HG02870 (cell line): ENCODE data around the gene IPO13.

Experiments
- ATAC-seq: cut with Tn5 transposase; IDR thresholded peaks from one replicate; pipeline ENCODE4 v1.9.1; 2021; ENCODE audit warnings: mild to moderate bottlenecking, moderate library complexity; ENCODE audit not compliant: unreplicated experiment

IPO13 gene, protein sequence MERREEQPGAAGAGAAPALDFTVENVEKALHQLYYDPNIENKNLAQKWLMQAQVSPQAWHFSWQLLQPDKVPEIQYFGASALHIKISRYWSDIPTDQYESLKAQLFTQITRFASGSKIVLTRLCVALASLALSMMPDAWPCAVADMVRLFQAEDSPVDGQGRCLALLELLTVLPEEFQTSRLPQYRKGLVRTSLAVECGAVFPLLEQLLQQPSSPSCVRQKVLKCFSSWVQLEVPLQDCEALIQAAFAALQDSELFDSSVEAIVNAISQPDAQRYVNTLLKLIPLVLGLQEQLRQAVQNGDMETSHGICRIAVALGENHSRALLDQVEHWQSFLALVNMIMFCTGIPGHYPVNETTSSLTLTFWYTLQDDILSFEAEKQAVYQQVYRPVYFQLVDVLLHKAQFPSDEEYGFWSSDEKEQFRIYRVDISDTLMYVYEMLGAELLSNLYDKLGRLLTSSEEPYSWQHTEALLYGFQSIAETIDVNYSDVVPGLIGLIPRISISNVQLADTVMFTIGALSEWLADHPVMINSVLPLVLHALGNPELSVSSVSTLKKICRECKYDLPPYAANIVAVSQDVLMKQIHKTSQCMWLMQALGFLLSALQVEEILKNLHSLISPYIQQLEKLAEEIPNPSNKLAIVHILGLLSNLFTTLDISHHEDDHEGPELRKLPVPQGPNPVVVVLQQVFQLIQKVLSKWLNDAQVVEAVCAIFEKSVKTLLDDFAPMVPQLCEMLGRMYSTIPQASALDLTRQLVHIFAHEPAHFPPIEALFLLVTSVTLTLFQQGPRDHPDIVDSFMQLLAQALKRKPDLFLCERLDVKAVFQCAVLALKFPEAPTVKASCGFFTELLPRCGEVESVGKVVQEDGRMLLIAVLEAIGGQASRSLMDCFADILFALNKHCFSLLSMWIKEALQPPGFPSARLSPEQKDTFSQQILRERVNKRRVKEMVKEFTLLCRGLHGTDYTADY

DNA sequence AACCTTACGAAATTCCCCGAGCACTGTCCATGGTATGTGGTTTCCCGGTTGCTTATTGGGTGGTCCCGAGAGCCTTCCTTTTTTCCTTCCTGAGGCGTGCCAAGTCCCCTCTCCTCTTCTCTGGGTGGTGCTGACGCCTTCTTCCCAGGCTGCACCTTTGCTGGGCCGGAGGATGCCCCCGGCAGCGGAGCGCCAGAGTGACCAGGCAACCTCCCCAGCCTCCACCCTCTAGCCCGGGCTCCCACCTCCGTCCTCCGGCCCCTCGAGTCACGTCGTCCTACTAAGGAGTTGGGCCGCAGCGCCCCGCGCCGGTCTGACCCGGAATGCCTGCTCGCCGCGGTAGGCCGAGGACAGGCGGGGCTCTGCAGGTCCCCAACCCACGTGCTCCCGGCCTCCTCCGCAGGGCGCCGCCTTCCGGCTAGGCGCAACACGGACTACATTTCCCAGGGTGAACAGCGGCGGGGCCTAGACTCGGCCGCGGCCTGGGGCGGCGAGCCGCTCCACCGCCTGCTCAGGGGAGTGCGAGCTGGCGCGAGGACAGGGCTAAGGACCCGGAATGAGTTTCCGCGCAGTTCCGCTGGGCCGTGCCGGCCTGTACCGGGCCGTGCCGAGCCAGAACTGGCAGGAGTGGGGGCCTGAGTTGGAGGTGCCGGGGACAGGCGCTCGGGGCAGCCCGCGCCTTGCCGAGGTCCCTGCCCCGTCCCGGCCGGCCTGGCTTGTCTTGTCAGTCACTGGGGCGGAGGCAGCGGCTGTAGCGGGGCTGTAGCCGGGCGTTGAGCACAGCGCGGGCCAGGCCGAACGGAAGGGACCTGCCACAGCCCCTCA, at the start of gene IPO13:
Gene IPO13 (plus strand): TSS at position 715 of the 825 bp plus-strand sequence. CDS start 651 bp downstream, outside the sequence.
- ATAC-seq = peak; percentile 91

DNA sequence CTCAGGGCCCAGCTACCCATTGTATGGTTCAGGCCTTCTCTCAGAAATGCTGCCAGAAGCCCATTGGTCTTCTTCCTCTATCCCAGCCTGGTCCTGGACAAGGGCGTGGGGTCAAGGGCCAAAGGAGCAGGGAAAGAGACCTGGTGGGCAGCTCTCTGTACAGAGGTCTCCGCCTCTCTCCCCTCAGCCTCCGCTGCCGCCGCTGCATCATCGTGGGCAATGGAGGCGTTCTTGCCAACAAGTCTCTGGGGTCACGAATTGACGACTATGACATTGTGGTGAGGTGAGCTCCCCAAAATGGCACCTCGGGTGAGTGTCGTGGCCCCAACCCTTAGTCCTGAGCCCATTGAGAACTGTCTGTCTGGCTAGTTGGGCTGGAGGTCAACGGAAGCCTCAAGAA, 47.8 kb upstream of the IPO13 start:
- no peak for ATAC-seq

DNA sequence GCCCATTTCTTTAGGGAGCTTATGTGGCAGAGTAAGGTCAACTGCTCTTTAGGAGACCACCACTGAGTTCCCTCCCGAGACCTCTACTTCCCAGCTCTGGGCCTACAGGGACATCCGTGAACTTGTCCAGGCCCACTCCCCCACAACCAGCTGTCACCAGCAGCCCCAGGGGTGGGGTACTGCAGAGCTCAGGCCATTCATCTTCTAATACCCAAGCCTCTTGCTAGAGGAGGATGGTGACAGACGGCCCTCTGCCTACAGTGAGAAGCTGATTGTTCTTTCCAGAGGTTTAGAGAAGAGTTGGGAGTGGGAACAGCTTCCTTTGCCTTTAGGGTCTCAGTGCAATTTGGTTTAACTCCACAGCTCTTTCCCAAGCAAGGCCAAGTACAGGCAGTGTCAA, 46.4 kb upstream of the IPO13 start:
- no peak for ATAC-seq

DNA sequence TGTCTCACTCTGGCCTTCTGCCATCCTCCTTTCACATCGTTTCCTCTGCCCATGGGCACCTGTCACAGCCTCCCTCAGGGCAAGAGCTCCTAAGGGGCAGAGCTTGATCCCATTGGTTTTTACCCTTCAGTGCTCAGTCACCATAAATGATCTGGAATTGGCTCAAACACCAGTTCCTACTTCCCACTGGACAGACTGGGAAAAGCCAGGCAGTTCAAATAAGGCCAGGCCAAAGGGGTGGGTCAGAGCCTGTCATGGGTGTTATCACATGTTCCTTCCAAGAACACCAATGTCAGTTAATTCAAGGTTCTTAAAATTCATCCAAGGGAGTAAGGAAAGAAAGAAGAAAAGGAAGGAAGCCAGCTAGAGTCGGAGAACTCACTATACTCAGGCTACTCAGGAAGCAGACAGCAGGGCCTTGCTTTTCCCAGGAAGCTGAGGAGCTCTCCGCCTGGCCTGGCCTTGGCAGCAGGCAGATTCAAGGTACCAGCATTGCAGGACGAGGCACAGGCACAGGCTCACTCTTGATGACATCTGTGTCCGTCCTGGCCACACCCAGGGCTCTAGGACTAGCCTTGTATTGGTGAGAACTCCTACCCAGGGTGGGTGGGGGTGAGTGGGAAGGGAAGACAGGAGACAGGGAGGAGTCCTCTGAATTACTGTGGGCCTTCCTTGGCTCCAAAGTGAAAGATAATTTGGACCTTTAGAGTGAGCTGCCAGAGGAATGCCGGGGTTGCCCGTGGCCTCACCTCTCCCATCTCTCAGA, 45.4 kb upstream of the IPO13 start:
- no peak for ATAC-seq

DNA sequence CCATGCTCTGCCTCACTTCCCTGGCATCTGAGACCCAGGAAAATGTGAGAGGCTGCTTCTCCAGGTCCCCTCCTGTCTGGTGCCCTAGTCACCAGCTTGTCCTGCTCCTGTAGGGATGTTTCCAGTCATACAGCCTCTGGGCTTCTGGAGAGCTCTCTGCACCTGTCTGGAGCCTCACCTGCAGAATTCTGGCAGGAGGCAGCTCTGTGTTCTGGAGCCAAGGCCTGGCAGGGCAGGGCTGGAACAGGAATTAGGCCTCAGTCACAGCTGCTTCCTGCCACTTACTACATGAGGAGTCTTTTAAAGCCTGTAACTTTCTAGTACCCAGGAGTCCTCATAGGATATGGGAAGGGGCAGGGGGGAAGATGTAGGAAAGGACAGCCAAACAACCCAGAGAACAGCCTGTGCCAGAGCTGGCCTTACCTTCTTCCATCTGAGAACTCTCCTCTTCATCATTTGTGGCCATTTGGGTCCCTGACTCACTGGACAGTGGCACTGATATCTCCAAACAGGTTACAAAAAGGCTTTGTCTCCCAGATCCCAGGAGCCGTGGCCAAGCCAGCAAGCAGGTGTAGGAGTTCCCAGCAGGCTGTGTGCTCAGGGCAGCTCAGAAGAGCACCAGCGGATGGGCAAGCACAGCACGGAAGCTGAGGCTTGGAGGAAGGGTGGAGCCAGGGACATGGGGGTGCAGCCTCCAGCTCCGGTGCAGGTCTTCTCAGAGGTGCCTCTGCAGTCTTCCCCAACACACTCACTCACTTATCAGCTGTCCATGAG, 44.5 kb upstream of the IPO13 start:
- no peak for ATAC-seq

DNA sequence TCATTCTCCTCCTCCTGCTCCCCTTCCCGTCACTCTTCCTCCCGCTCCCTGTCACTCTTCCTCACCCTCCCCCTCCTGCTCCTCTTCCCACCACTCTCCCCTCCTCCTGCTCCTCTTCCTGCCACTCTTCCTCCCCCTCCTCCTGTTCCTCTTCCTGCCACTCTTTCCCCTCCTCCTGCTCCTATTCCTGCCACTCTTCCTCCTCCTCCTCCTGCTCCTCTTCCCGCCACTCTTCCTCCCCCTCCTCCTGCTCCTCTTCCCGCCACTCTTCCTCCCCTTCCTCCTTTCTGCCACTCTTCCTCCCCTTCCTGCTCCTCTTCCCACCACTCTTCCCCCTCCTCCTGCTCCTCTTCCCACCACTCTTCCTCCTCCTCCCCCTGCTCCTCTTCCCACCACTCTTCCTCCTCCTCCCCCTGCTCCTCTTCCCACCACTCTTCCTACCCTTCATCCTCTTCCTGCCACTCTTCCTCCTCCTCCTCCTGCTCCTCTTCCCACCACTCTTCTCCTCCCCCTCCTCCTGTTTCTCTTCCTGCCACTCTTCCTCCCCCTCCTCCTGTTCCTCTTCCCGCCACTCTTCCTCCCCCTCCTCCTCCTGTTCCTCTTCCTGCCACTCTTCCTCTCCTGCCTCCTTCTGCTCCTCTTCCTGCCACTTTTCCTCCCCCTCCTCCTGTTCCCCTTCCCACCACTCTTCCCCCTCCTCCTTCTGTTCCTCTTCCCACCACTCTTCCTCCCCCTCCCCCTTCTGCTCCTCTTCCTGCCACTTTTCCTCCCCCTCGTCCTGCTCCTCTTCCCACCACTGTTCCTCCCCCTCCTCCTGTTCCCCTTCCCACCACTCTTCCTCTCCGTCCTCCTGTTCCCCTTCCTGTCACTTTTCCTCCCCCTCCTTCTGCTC, 41.8 kb upstream of the IPO13 start:
- no peak for ATAC-seq

DNA sequence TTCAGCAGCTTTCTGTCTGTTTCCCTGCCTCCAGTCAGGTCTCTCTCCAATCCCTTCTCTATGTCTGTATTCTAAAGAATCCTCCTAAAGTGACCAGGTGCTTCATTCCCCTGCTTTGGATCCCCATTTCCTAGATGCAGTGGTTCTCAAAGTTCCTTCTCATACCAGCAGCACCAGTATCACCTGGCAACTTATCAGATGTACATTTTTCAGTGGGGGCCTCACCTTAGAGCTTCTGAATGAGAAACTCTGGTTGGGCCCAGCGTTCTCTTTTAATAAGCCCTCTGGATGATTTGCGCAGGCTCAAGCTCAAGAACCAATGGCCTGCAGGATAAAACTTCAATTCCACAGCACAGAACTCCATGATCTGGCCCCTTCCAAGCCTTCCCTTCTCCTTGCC, 38.5 kb upstream of the IPO13 start:
- no peak for ATAC-seq

DNA sequence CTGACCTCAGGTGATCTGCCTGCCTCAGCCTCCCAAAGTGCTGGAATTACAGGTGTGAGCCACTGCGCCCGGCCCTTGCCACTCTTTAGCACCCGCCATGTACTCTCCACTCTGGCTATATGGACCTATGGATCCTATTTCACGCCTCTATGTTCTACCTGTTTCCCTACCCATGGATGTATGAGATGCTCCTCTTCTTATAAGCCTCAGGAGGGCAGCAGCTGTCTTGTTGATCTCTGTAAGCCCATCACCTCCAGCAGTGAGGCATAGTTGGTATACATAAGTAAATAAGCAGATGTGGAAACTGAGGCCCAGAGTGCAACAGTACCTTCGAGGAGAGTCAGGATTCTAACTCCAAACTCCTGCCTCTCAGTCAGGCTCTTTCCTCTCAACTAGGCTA, 37.9 kb upstream of the IPO13 start:
- ATAC-seq = no peak

DNA sequence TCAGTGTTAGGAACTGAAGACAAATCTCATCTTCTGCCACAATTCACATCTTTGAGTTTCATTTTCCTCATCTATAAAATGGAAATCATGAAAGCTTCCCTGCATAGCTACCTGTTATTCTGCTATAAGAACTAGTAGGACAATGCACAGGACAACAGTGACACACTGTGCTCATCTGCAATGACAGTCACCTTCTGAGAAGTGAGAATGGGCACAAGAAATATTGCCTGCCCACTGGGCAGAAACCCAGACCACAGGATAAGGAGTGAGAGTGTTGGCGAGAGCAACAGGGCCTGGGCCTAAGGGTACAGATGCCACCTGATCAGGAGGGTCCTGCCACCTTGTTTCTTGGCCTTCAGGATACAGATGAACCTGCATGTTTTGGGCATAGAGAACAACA, 36.4 kb upstream of the IPO13 start:
- ATAC-seq = no peak

DNA sequence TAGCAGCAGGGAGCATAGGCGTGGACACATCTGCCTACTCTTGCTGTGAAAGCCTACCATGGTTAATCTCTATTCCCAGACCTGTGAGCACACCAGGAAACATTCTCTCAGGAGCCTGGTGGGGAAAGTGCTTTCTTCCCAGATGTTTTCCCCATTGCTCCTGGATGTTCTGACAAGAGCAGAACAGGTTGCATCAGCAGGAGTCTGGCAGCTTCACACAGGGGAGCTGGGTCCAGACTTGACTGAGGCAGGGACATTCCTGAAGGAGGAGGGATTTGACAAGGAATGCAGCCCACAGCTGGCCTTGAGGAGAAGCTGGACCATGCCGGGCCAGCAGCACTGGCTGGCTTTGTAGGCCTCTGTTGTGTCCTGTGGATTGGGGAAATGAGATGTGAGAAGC, 34.1 kb upstream of the IPO13 start:
- ATAC-seq = no peak

DNA sequence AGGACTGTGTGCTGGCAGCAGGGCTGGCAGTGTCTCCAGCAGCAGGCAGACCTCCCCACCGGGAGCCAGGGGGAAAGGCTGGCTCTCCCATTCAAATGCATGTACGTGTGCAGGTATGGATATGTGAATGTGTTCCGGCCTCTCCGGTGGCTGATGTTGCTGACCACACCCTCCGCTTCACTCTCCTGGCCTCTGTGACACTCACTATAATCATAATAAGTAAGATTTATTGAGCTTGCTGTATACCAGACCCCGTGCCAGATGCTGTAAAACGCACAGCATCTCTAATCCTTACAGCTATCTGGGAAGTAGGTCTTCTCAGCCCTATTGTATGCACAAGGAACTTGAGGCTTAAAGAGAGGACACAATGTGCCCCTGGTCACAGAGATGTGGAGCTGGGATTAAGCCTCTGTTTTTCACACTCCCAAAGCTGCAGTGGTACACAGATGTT, 33.7 kb upstream of the IPO13 start:
- ATAC-seq = no peak

DNA sequence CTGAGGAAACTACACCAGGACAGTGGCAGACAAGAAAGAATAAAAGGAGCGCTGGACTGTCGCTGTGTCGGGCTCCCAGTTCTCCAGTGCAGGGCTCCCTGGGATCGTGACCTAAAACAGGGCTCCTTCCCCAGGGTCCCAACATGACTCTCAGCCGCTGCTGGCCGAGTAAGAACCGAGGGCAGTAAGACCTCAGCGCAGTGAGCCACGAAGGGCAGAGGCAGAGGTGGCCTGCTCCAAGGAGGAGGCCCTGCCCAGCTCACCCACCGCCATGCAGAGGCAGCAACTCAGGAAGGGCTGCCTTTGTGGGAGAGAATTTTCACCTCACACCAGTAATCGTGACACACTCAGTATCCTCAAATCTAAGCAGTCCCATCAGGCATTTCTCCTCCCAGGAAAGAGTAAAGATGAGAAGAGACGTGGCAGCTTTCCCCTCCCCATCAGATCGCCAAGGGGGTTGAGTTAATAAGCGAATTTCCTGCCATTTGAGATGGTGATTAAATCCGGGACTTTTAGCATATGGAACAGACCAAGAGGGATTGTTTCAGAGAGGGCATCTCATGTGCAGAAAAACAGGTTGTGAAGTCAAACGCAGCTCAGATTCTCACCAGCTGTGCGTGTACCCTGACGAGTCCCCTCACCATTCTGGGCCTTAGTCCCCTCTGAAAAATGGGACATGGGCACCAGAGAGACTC, 32.9 kb upstream of the IPO13 start:
- no peak for ATAC-seq

DNA sequence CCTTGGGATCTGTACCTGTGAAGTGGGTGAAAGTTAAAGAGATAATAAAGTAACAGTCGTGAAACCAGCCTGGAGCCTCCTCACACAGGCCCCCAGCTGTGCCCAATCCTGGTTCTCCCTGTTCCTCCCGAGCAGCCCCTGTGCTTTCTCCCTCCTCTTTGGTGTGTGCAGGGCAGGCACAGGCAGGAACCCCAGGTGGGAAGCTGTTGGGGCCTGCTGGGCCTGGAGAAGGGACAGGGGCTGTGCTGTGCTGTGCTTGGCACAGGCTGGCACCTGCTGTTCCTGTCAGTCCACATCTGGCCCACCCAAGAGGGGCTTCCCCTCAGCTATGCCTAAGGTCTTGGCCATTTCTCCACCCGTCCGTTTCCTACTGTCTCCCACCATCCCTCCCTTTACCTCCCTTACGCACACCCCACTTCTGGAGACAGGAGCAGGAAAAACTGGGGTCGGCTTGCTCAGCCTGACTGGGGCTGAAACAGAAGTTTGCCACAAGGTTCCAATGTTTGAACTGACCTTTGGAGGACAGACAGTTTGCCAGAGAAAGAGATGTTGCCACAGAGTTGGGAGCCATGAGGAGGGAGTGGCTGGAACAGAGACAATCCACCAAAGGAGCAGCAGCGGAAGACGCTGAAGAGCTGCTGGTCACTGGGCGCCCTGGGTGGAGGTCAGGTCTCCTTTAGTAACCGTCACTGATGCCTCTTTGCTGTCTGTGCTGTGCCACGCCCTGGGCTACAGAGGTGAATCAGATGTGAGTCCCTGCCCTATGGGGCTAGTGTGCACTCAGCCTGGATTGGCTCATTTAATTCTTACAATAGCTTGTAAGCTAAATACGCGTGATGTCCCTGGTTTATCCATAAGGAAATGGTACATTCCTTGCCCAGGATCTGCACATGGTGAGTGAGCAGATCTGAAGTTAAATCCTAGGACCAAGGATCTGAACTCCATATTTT, 31.9 kb upstream of the IPO13 start:
- ATAC-seq = no peak

DNA sequence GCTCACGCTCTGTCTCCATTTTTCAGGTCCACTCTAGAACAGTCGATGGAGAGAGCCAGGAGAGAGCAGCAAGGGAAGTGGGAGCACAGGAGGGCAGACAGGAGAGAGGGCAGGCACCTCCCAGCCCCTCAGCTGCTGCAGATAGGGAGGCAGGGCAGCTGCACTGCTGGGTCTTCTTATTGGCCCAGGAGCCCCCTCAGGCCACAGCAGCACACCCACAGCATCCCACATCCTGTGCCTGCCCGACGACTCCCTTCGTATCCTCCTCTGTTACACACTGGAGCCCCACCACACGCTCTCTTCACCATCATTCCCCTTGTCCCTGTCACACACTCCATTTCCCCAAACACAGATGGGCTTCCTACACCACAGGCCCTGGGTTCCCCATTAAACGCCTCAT, 26.8 kb upstream of the IPO13 start:
- no peak for ATAC-seq

DNA sequence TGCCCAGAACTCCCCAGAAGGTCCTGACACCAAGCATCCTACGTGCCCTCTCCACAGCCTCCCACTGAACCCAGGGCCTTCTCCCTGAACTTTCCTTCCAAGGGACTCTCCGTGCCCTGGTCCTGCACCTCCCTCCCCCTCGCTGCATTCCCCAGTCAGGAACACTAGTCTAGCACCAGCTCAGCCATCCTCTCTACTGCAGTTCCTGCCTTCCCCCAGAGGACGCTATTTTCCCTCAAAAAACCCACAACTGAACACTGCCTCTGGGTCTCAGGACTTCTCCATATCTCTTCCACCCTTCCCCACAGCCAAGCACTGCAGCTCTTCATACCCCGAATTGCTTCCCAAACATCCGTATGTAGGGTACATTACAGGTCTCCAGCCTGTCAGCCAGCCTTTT, 25.7 kb upstream of the IPO13 start:
- ATAC-seq = no peak

DNA sequence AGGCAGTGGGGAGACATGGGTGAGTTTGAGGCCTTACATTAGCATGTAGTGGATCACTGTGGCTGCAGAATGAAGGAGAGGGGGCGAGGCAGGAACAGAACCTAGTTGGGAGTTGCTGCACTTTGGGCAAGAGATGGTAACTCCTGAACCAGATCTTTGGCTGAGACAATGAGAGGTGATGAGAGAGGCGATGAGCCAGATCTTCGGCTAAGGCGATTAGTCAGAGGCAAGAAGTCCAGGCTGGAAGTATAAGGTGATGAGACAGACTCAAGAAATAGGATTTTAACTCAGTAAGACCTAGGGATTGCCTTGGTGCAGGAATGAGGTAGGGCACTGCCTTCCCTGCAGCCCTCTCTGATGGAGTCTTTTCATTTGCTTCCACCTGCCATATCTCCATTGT, 22.2 kb upstream of the IPO13 start:
- no peak for ATAC-seq

DNA sequence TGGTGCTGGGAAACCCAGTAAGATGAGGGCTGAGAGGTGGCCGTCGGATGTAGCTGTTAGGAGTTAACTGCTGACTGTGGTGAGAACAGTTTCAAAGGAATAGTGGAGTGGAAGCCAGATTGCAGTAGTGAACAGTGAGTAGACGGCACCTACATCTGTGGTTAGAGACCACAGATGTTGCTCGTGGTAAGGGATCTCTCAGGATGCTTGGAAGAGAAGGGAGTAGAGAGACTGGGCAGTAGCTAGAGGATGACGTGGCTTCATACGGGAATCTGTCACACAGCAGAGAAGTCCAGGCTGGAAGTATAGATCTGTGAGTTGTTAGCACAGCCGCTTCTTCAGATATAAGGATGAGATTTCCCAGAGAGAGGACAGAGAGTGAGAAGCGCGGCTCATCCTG, 20.9 kb upstream of the IPO13 start:
- no peak for ATAC-seq
